ENCODE results near the gene GPC3.

The GPC3 gene

DNA sequence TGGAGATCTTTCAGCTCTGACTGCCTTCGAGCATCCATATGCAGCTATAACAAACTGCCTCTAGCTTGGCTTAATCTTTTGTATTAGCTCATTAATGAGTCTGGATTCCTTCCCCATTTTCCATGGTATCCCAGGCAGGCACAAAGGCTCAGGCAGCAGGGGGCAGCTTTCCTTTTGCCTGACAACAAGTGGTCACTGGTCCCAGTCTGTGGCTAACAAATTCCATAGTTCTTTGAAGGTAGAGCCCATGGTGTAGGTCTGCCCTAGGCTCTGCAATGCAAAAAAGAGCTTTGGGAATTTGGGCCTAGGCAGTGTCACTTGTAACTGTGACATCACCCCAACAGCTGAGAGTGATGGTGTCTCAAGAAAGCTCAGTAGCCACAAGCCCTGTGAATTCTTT, 335.7 kb downstream of the GPC3 start (continued):
- TF ChIP-seq, protein P1, sequence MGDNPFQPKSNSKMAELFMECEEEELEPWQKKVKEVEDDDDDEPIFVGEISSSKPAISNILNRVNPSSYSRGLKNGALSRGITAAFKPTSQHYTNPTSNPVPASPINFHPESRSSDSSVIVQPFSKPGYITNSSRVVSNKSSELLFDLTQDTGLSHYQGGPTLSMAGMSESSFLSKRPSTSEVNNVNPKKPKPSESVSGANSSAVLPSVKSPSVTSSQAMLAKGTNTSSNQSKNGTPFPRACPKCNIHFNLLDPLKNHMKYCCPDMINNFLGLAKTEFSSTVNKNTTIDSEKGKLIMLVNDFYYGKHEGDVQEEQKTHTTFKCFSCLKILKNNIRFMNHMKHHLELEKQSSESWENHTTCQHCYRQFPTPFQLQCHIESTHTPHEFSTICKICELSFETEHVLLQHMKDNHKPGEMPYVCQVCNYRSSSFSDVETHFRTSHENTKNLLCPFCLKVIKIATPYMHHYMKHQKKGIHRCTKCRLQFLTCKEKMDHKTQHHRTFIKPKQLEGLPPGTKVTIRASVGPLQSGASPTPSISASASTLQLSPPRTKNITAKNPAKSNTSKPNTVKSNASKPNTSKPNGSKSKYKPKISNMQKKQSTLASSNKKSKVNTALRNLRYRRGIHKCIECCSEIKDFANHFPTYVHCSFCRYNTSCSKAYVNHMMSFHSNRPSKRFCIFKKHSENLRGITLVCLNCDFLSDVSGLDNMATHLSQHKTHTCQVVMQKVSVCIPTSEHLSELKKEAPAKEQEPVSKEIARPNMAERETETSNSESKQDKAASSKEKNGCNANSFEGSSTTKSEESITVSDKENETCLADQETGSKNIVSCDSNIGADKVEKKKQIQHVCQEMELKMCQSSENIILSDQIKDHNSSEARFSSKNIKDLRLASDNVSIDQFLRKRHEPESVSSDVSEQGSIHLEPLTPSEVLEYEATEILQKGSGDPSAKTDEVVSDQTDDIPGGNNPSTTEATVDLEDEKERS (tag by site-specific recombination; IDR thresholded peaks at IDR 0.05): no peak

DNA sequence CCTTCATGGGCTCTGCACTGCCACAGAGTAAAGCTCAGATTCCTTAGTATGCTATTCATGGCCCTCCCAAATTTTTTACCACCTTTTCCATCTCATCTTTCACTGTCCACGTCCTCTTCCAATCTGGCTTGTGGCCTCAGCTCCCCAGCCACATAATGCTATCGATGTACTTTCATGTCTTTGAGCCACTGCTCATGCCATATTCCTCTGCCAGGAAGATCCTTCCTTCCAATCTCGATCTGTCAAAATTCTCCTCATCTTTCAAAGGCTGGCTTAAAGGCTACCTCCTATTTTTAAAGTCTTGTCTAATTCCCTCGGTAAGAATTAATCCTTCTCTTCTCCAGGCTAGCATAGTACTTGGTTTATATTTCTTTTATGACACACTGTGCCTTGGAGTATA, 336.8 kb downstream of the GPC3 start:
- CTCF ChIA-PET: interaction anchor here (0.6 kb wide), 1 partner anchor 1051 kb away, joined by 3 read pairs; no protein-coding TSS in a partner anchor
- H3K9me3 ChIP-seq (ENCODE audit: control insufficient read depth, insufficient read depth, low read depth, low read length): no peaks in the 10 kb centered on the region
- H3K4me1 ChIP-seq (ENCODE audit: control insufficient read depth, insufficient read depth, low read length): no peaks in the 10 kb centered on the region
- TF ChIP-seq, protein P2, sequence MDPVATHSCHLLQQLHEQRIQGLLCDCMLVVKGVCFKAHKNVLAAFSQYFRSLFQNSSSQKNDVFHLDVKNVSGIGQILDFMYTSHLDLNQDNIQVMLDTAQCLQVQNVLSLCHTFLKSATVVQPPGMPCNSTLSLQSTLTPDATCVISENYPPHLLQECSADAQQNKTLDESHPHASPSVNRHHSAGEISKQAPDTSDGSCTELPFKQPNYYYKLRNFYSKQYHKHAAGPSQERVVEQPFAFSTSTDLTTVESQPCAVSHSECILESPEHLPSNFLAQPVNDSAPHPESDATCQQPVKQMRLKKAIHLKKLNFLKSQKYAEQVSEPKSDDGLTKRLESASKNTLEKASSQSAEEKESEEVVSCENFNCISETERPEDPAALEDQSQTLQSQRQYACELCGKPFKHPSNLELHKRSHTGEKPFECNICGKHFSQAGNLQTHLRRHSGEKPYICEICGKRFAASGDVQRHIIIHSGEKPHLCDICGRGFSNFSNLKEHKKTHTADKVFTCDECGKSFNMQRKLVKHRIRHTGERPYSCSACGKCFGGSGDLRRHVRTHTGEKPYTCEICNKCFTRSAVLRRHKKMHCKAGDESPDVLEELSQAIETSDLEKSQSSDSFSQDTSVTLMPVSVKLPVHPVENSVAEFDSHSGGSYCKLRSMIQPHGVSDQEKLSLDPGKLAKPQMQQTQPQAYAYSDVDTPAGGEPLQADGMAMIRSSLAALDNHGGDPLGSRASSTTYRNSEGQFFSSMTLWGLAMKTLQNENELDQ (tag by site-specific recombination; IDR thresholded peaks at IDR 0.05; ENCODE audit: low read depth): no peak
- TF ChIP-seq ZNF174 (tag by site-specific recombination; IDR thresholded peaks at IDR 0.05) (no peak), HOXA7 (CRISPR knock-in tag; IDR thresholded peaks at IDR 0.05; ENCODE audit: borderline replicate concordance) (no peak), ZNF626 (tag by site-specific recombination; IDR thresholded peaks at IDR 0.05) (no peak), ZNF292 (tag by site-specific recombination; IDR thresholded peaks at IDR 0.05; ENCODE audit: borderline replicate concordance, low read depth) (no peak), ZNF555 (tag by site-specific recombination; conservative IDR thresholded peaks at IDR 0.05) (no peak), ZNF837 (tag by site-specific recombination; IDR thresholded peaks at IDR 0.05) (no peak), ZNF114 (tag by site-specific recombination; IDR thresholded peaks at IDR 0.05) (no peak)
- TF ChIP-seq, protein P3, sequence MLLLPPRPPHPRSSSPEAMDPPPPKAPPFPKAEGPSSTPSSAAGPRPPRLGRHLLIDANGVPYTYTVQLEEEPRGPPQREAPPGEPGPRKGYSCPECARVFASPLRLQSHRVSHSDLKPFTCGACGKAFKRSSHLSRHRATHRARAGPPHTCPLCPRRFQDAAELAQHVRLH (tag by site-specific recombination; IDR thresholded peaks at IDR 0.05): no peak
- TF ChIP-seq, protein P4, sequence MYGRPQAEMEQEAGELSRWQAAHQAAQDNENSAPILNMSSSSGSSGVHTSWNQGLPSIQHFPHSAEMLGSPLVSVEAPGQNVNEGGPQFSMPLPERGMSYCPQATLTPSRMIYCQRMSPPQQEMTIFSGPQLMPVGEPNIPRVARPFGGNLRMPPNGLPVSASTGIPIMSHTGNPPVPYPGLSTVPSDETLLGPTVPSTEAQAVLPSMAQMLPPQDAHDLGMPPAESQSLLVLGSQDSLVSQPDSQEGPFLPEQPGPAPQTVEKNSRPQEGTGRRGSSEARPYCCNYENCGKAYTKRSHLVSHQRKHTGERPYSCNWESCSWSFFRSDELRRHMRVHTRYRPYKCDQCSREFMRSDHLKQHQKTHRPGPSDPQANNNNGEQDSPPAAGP (tag by site-specific recombination; IDR thresholded peaks at IDR 0.05): no peak
- H3K4me3 ChIP-seq (ENCODE audit: low read depth, low read length): no peak overlapping the region
- POLR2A ChIA-PET: no interaction called here
- H3K36me3 ChIP-seq (ENCODE audit: control insufficient read depth in 2 of 2, insufficient read depth in 1 of 2, low read length in 2 of 2): no peaks in the 10 kb centered on the region
- no peak overlapping the region for H3K27ac ChIP-seq (ENCODE audit: extremely low read depth, low read depth, low read length)

DNA sequence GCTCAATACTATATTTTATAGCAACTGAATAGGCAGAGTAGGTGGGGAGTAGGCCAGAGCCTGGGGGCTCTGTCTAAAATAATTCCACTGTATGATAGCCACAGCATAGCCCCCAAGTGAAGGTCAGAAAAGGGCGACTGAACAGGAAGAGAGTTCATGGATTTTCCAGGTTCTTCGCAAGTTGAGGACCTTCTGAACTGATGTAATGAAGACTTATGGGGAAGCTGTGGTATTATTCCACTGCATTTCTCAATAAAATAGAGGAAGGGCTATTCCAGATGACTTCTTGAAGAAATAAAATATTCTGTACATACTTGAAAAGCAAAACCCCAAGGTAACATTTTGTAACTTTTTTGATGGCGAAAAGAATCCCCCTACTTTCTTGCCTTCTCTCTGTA, 338.7 kb downstream of the GPC3 start:
- TF ChIP-seq ZNF341 (tag by site-specific recombination; IDR thresholded peaks at IDR 0.05; ENCODE audit: low read depth) (no peak), RBAK (tag by site-specific recombination; IDR thresholded peaks at IDR 0.05) (no peak), ZBTB20 (tag by site-specific recombination; IDR thresholded peaks at IDR 0.05) (no peak)
- TF ChIP-seq, protein P5, sequence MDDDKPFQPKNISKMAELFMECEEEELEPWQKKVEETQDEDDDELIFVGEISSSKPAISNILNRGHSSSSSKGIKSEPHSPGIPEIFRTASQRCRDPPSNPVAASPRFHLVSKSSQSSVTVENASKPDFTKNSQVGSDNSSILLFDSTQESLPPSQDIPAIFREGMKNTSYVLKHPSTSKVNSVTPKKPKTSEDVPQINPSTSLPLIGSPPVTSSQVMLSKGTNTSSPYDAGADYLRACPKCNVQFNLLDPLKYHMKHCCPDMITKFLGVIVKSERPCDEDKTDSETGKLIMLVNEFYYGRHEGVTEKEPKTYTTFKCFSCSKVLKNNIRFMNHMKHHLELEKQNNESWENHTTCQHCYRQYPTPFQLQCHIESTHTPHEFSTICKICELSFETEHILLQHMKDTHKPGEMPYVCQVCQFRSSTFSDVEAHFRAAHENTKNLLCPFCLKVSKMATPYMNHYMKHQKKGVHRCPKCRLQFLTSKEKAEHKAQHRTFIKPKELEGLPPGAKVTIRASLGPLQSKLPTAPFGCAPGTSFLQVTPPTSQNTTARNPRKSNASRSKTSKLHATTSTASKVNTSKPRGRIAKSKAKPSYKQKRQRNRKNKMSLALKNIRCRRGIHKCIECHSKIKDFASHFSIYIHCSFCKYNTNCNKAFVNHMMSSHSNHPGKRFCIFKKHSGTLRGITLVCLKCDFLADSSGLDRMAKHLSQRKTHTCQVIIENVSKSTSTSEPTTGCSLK (tag by site-specific recombination; IDR thresholded peaks at IDR 0.05): no peak
- ChIA-PET POLR2A (no interaction called here), CTCF (interaction anchor here (0.5 to 1.1 kb wide), 3 partner anchors 18 to 147 kb away, joined by 3 to 4 read pairs (median 3); no protein-coding TSS in a partner anchor)
- H3K27ac ChIP-seq (ENCODE audit: extremely low read depth, low read depth, low read length): no peak overlapping the region
- no peaks in the 10 kb centered on the region for H3K9me3 ChIP-seq (ENCODE audit: control insufficient read depth, insufficient read depth, low read depth, low read length)
- H3K4me3 ChIP-seq (ENCODE audit: low read depth, low read length): no peak overlapping the region
- no peaks in the 10 kb centered on the region for H3K36me3 ChIP-seq (ENCODE audit: control insufficient read depth in 2 of 2, insufficient read depth in 1 of 2, low read length in 2 of 2)
- H3K4me1 ChIP-seq (ENCODE audit: control insufficient read depth, insufficient read depth, low read length): no peaks in the 10 kb centered on the region

Data from HEK293 (cell line).